Endothelial cell of umbilical vein (primary cell): ENCODE data around the gene KRTAP22-1.

Experiments used
- EZH2 ChIP-seq: IDR thresholded peaks from 2 replicates; pipeline ENCODE4 v1.6.1; 2012; ENCODE audit warnings: borderline replicate concordance, low read depth, mild to moderate bottlenecking, moderate library complexity, low read length, inconsistent platforms; ENCODE audit not compliant: severe bottlenecking
- GATA2 ChIP-seq: IDR thresholded peaks from 2 replicates; pipeline ENCODE4 v1.7.0; 2011; ENCODE audit warnings: low read depth, mild to moderate bottlenecking, moderate library complexity, mixed read lengths, low read length; ENCODE audit not compliant: insufficient read length, insufficient read depth
- JUN ChIP-seq: IDR thresholded peaks from 2 replicates; pipeline ENCODE4 v1.6.1; 2011; ENCODE audit warnings: borderline replicate concordance, low read depth; ENCODE audit not compliant: insufficient read length, insufficient read depth
- POLR2A ChIP-seq: IDR thresholded peaks from 2 replicates; pipeline ENCODE4 v1.6.1; 2012; ENCODE audit warnings: low read depth, mild to moderate bottlenecking, control low read depth, low read length
- POLR2AphosphoS5 ChIP-seq: IDR thresholded peaks from 2 replicates; pipeline ENCODE4 v1.6.1; 2012; ENCODE audit warnings: low read depth, mild to moderate bottlenecking, control low read depth, low read length, moderate library complexity; ENCODE audit not compliant: insufficient read depth
- TF ChIP-seq, protein P1 (sequence below), 2 donors: IDR thresholded peaks; 1 replicate in 1 of 2; 2 replicates in 1 of 2; pipeline ENCODE4 v1.5.1; 2011; ENCODE audit warnings: low read length in 2 of 2, mild to moderate bottlenecking in 2 of 2, moderate library complexity in 2 of 2, control low read depth in 1 of 2, inconsistent platforms in 1 of 2, low read depth in 1 of 2; ENCODE audit not compliant: insufficient read depth in 1 of 2; ENCODE audit errors: extremely low read depth in 1 of 2

DNA sequence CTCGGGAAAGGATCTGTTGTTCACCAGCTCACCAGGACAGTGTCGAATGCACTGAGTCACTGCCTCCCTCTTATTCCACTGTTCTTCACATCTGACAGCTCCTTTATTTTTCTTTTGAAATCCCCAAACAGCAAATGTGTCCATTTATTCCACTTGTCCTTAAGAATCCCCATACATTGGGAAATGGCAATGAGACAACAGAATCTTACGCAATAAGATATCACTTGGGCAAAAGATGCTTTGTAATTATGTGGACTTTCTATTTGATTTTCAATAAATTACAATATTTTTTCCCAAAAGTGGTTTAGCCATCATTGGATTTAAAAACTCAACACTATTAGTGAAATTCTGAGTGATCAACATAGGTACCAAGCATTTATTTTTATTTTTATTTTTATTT is 37.8 kb downstream of the KRTAP22-1 start:
- TF ChIP-seq GATA2 (no peak), POLR2AphosphoS5 (no peak), JUN (no peak), POLR2A (no peak), EZH2 (no peak)
- TF ChIP-seq, protein P1, sequence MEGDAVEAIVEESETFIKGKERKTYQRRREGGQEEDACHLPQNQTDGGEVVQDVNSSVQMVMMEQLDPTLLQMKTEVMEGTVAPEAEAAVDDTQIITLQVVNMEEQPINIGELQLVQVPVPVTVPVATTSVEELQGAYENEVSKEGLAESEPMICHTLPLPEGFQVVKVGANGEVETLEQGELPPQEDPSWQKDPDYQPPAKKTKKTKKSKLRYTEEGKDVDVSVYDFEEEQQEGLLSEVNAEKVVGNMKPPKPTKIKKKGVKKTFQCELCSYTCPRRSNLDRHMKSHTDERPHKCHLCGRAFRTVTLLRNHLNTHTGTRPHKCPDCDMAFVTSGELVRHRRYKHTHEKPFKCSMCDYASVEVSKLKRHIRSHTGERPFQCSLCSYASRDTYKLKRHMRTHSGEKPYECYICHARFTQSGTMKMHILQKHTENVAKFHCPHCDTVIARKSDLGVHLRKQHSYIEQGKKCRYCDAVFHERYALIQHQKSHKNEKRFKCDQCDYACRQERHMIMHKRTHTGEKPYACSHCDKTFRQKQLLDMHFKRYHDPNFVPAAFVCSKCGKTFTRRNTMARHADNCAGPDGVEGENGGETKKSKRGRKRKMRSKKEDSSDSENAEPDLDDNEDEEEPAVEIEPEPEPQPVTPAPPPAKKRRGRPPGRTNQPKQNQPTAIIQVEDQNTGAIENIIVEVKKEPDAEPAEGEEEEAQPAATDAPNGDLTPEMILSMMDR (IDR thresholded peaks at IDR 0.05; ENCODE audit: extremely low read depth in 1 of 2, insufficient read depth in 1 of 2, low read depth in 1 of 2, low read length in 2 of 2) = no peak
